ENCODE data around the gene KRT17.
"Not testable (repeated sequence)": the region's sequence is repeated elsewhere in the genome, so short reads cannot be mapped to it uniquely, and the experiment has no call there.

KRT17 gene

GRCh38 chr17:41581366-41582060 is 42.9 kb downstream of the KRT17 start:
- no peaks in the 10 kb centered on the region for H3K27me3 ChIP-seq (ENCODE audit: low read depth, low read length)
- H3K4me3 ChIP-seq (ENCODE audit: low read depth in 1 of 2, low read length in 2 of 2): no peak overlapping the region
- no peaks in the 10 kb centered on the region for H3K9me3 ChIP-seq (ENCODE audit: control insufficient read depth in 1 of 2, low read length in 2 of 2)
- no peaks in the 10 kb centered on the region for H3K36me3 ChIP-seq (ENCODE audit: control insufficient read depth in 1 of 2, insufficient read depth in 2 of 2, low read length in 2 of 2)
- H3K4me1 ChIP-seq (ENCODE audit: control insufficient read depth in 1 of 2, insufficient read depth in 2 of 2, low read length in 2 of 2): no peaks in the 10 kb centered on the region
- H3K27ac ChIP-seq (ENCODE audit: low read length): no peak overlapping the region

DNA sequence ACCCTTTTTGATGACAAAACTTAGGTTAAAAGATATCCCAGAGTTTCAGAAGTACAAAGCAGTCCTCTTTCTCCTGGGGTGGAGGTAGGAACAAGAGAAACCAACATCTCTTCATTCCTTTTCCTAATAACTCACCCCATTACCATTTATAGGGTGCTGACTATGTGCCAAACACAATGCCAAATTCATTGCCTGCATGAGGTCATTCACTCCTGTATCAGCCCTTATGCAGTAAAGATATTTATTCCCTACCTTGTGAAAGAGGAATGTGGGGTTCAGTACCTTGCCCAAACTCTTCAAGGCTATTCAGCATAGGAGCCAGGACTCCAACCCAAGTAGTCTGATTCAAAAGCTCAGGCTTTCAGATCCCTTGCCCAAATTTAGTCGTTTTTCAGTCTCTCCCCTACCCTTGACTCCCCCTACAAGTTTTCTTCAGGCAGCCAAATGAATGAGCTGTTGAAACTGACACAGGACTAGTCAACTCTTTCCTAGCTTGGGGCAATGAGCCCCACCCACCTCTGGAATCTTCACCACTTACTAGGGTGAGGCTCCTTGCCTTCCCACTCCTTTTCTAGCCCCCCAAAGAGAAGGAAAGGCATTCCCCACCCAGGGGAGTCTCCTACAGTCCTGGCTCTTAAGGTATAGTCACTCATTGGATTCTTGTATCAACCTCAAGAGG is 43.5 kb downstream of the KRT17 start:
- no peaks in the 10 kb centered on the region for H3K4me1 ChIP-seq (ENCODE audit: control insufficient read depth in 1 of 2, insufficient read depth in 2 of 2, low read length in 2 of 2)
- H3K9me3 ChIP-seq (ENCODE audit: control insufficient read depth in 1 of 2, low read length in 2 of 2): no peaks in the 10 kb centered on the region
- no peak overlapping the region for H3K4me3 ChIP-seq (ENCODE audit: low read depth in 1 of 2, low read length in 2 of 2)
- peaks cover 4% of the 10 kb centered on the region for H3K27me3 ChIP-seq (ENCODE audit: low read depth, low read length)
- H3K36me3 ChIP-seq (ENCODE audit: control insufficient read depth in 1 of 2, insufficient read depth in 2 of 2, low read length in 2 of 2): no peaks in the 10 kb centered on the region
- no peak overlapping the region for H3K27ac ChIP-seq (ENCODE audit: low read length)

GRCh38 chr17:41580244-41580575 is 44.2 kb downstream of the KRT17 start:
- no peak overlapping the region for H3K27ac ChIP-seq (ENCODE audit: low read length)
- H3K36me3 ChIP-seq (ENCODE audit: control insufficient read depth in 1 of 2, insufficient read depth in 2 of 2, low read length in 2 of 2): no peaks in the 10 kb centered on the region
- H3K4me3 ChIP-seq (ENCODE audit: low read depth in 1 of 2, low read length in 2 of 2): no peak overlapping the region
- H3K9me3 ChIP-seq (ENCODE audit: control insufficient read depth in 1 of 2, low read length in 2 of 2): no peaks in the 10 kb centered on the region
- no peaks in the 10 kb centered on the region for H3K4me1 ChIP-seq (ENCODE audit: control insufficient read depth in 1 of 2, insufficient read depth in 2 of 2, low read length in 2 of 2)
- peaks cover 4% of the 10 kb centered on the region for H3K27me3 ChIP-seq (ENCODE audit: low read depth, low read length)

- Histone ChIP-seq H3K27ac (ENCODE audit: low read length) (no peak overlapping the region), H3K36me3 (ENCODE audit: control insufficient read depth in 1 of 2, insufficient read depth in 2 of 2, low read length in 2 of 2) (no peaks in the 10 kb centered on the region), H3K4me1 (ENCODE audit: control insufficient read depth in 1 of 2, insufficient read depth in 2 of 2, low read length in 2 of 2) (no peaks in the 10 kb centered on the region), H3K9me3 (ENCODE audit: control insufficient read depth in 1 of 2, low read length in 2 of 2) (no peaks in the 10 kb centered on the region), H3K27me3 (ENCODE audit: low read depth, low read length) (peaks cover 4% of the 10 kb centered on the region), H3K4me3 (ENCODE audit: low read depth in 1 of 2, low read length in 2 of 2) (no peak overlapping the region)
Measured at GRCh38 chr17:41579484-41580243, 44.7 kb downstream of the KRT17 start.

DNA sequence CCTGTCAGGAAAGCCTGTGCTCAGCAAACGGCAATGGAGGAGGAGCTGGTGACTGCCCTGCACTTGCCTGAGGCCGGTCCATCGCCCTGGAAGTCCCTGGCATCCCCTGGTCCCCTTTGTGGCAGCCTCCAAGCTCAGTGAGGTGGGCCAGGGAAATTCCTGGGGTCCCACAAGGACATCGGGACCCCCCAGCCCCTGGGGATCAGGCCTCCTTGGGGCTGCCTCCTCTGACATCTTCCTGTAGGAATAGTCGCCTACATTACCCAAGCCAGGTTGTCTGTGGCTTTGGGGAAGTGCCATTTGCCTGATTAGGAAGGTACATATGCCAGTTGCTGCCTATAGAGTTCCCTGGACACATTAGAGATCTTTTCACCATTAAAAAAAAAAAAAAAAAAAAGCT is 45.4 kb downstream of the KRT17 start:
- H3K27me3 ChIP-seq (ENCODE audit: low read depth, low read length): peaks cover 4% of the 10 kb centered on the region
- H3K36me3 ChIP-seq (ENCODE audit: control insufficient read depth in 1 of 2, insufficient read depth in 2 of 2, low read length in 2 of 2): no peaks in the 10 kb centered on the region
- no peak overlapping the region for H3K27ac ChIP-seq (ENCODE audit: low read length)
- no peak overlapping the region for H3K4me3 ChIP-seq (ENCODE audit: low read depth in 1 of 2, low read length in 2 of 2)
- H3K9me3 ChIP-seq (ENCODE audit: control insufficient read depth in 1 of 2, low read length in 2 of 2): no peaks in the 10 kb centered on the region
- H3K4me1 ChIP-seq (ENCODE audit: control insufficient read depth in 1 of 2, insufficient read depth in 2 of 2, low read length in 2 of 2): no peaks in the 10 kb centered on the region

DNA sequence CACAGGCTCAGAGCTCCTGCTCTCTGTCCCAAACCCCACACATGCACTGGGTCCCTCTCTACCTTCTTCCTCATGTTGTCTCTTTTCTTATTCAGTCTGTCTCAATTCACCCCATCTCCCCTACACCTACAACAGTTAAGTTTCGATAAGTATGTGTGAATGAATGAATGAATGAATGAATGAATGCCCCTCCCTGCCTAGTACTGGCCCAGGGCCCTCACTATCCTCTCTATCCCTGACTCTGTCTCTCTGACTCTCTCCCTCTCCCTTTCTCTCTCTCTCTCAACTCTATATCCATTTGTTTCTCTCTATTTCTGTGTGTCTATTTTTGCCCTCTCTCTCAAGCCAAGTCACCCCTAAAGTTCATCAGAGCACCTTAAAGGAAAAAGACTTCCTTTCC is 45.8 kb downstream of the KRT17 start:
- H3K27ac ChIP-seq (ENCODE audit: low read length): no peak overlapping the region

GRCh38 chr17:41576740-41577139 is 47.6 kb downstream of the KRT17 start:
- H3K4me1 ChIP-seq (ENCODE audit: control insufficient read depth in 1 of 2, insufficient read depth in 2 of 2, low read length in 2 of 2); H3K27ac ChIP-seq (ENCODE audit: low read length); H3K27me3 ChIP-seq (ENCODE audit: low read depth, low read length); H3K9me3 ChIP-seq (ENCODE audit: control insufficient read depth in 1 of 2, low read length in 2 of 2); H3K4me3 ChIP-seq (ENCODE audit: low read depth in 1 of 2, low read length in 2 of 2); H3K36me3 ChIP-seq (ENCODE audit: control insufficient read depth in 1 of 2, insufficient read depth in 2 of 2, low read length in 2 of 2): not testable (repeated sequence)

More for the DNA sequence above, 45.8 kb downstream of the KRT17 start:
- H3K4me1 ChIP-seq (ENCODE audit: control insufficient read depth in 1 of 2, insufficient read depth in 2 of 2, low read length in 2 of 2): no peaks in the 10 kb centered on the region
- H3K4me3 ChIP-seq (ENCODE audit: low read depth in 1 of 2, low read length in 2 of 2): no peak overlapping the region
- H3K27me3 ChIP-seq (ENCODE audit: low read depth, low read length): peaks cover 4% of the 10 kb centered on the region
- H3K36me3 ChIP-seq (ENCODE audit: control insufficient read depth in 1 of 2, insufficient read depth in 2 of 2, low read length in 2 of 2): no peaks in the 10 kb centered on the region
- H3K9me3 ChIP-seq (ENCODE audit: control insufficient read depth in 1 of 2, low read length in 2 of 2): no peaks in the 10 kb centered on the region

GRCh38 chr17:41575336-41575735 is 49.0 kb downstream of the KRT17 start:
- no peaks in the 10 kb centered on the region for H3K9me3 ChIP-seq (ENCODE audit: control insufficient read depth in 1 of 2, low read length in 2 of 2)
- H3K27me3 ChIP-seq (ENCODE audit: low read depth, low read length): peaks cover 4% of the 10 kb centered on the region
- H3K4me3 ChIP-seq (ENCODE audit: low read depth in 1 of 2, low read length in 2 of 2): no peak overlapping the region
- H3K36me3 ChIP-seq (ENCODE audit: control insufficient read depth in 1 of 2, insufficient read depth in 2 of 2, low read length in 2 of 2): no peaks in the 10 kb centered on the region
- H3K27ac ChIP-seq (ENCODE audit: low read length): no peak overlapping the region
- no peaks in the 10 kb centered on the region for H3K4me1 ChIP-seq (ENCODE audit: control insufficient read depth in 1 of 2, insufficient read depth in 2 of 2, low read length in 2 of 2)

DNA sequence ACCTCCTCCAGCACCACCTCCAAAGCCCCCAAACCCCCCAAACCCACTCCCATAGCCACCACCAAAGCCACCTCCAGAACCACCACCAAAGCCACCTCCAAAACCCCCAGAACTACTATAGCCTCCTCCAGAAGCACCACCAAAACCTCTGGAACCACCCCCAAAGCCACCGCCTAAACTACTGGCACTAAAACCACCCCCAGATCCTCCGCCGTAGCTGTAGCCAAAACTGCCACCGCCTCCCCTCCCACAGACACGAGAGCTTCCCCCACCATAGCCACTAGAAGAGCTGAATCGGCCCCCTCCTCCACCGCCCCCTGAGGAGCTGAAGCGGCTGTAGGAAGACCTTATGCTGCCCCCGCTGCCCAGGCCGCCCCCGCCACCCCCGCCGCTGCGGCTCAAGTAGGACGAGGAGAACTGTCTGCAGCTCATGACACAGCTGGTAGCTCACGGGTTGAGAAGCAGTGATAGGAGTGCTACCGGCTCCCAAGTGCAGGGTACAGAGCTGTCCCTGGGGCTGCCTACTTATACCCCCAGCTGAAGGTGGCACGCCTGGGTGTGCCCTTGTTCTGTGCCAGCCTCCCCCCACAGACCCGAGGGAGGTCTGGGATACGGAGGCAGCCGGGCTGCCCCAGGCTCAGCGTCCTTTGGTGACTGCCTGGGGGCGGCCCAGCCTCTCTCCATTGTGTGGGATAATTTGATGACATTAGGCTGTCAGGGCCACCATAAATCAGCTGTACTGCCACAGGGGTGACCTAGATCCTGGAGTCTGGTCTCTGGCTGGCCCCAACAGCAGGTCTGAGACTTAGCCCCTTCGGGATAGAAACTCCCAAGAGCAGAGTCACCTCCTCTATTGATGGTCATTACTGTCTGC is 52.6 kb downstream of the KRT17 start, which contains the start of gene KRT9:
Gene KRT9 (minus strand): TSS at position 499 of the 874 bp plus-strand sequence. CDS start 67 bp downstream, at position 432.
- Histone ChIP-seq H3K27ac (ENCODE audit: low read length) (no peak within 1 kb of the TSS), H3K27me3 (ENCODE audit: low read depth, low read length) (peaks cover 4% of the 10 kb centered on the region), H3K4me1 (ENCODE audit: control insufficient read depth in 1 of 2, insufficient read depth in 2 of 2, low read length in 2 of 2) (no peaks in the 10 kb centered on the region), H3K9me3 (ENCODE audit: control insufficient read depth in 1 of 2, low read length in 2 of 2) (no peaks in the 10 kb centered on the region), H3K4me3 (ENCODE audit: low read depth in 1 of 2, low read length in 2 of 2) (no peak within 1 kb of the TSS), H3K36me3 (ENCODE audit: control insufficient read depth in 1 of 2, insufficient read depth in 2 of 2, low read length in 2 of 2) (no peaks in the 10 kb centered on the region)
